TTC549 (cell line): Measurements from ENCODE around the gene PARVG.

Source experiments
- FAIRE-seq: peaks from 2 replicates; lab custom pipeline; 2012; peaks lifted over from hg19 to GRCh38; lab: Jason Lieb, UNC

Gene PARVG

DNA sequence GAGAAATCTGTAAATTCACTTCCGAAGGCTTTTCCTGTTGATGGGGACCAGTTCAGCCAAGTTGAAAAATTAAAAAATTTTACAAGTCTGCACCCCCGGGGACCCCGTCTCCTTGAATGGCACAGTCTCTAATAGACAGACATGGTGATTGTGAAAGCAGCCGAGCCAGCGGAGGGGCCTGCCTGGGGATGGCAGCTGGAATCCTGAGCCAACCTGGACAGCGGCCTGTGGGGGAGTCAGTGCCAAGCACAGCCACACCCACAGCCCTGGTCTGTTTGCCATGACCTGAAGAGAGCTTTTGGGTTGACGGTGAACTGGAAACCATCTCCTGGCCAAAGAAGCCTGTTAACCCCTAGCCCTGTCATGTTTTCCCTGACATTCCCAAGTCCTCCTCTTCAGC lies 64.7 kb downstream of the PARVG start:
- no peak for FAIRE-seq

GRCh38 chr22:44245867-44246266 lies 65.1 kb downstream of the PARVG start:
- no peak for FAIRE-seq

- FAIRE-seq = no peak
Observed at GRCh38 chr22:44246615-44247326, 66.0 kb downstream of the PARVG start.

GRCh38 chr22:44247346-44247745 lies 66.6 kb downstream of the PARVG start:
- no peak for FAIRE-seq

- no peak for FAIRE-seq
Observed at GRCh38 chr22:44247923-44248892, 67.5 kb downstream of the PARVG start.

DNA sequence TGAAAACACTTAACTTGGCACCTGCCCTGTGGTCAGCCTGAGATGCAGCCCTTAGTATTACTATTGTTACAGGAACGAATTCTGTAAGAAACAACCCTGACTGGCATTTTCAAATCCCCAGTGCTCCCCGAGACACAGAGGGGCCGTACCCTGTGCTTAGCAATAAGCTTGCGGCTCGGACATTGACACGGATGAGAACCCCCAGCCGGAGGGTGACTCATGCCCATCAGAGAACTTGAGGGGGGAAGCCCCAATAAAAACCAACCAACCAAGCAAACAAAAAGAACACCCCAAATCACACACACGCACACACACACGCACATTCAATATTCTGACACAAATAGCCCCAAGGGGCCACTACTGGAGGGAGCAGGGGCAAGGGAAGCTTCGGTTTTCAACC lies 68.2 kb downstream of the PARVG start:
- no peak for FAIRE-seq

- FAIRE-seq = no peak
Observed at GRCh38 chr22:44249376-44250147, 68.8 kb downstream of the PARVG start.

DNA sequence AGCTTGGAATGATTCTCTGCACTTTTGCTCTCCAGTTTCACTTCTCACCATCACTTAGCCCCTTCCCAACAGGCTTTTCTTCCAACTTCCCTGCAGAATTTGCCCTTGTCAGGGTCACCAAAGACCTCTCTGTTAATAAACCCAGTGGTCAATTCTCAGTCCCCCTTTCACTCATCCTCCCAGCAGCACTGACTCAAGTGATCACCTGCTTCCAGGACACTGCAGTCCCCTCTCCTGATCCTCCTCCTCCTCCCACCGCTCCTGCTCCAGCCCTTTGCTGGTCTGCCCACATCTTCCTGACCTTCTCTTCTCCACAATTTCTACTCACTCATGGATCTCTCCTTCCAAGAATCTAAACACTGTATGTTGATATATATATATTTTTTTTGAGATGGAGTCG lies 74.1 kb downstream of the PARVG start:
- no peak for FAIRE-seq

- no peak for FAIRE-seq
Observed at GRCh38 chr22:44256085-44256484, 75.4 kb downstream of the PARVG start.

- FAIRE-seq = no peak
Observed at GRCh38 chr22:44256556-44257485, 76.1 kb downstream of the PARVG start.
